HL-60 (cell line): ENCODE data around the gene C1QC.

Experiments used
- CTCF ChIP-seq: IDR thresholded peaks from one replicate; pipeline ENCODE4 v1.5.1; 2011; ENCODE audit warnings: low read length, control low read depth, inconsistent platforms; ENCODE audit not compliant: insufficient read depth
- GABPA ChIP-seq: IDR thresholded peaks from 2 replicates; pipeline ENCODE4 v1.6.1; 2012; ENCODE audit warnings: low read depth
- REST ChIP-seq: IDR thresholded peaks from 2 replicates; pipeline ENCODE4 v1.6.1; 2012; ENCODE audit warnings: low read depth; ENCODE audit not compliant: insufficient replicate concordance
- SPI1 ChIP-seq: IDR thresholded peaks from 2 replicates; pipeline ENCODE4 v1.6.1; 2012; ENCODE audit warnings: low read depth, mild to moderate bottlenecking, borderline replicate concordance

GRCh38 chr1:22694172-22694571 is 50.7 kb downstream of the C1QC start:
- TF ChIP-seq CTCF, result no peak
- no peak for TF ChIP-seq SPI1
- no peak for TF ChIP-seq GABPA
- no peak for TF ChIP-seq REST
